SK-N-SH (cell line): ENCODE data around the gene FBXO42. TPM values are rescaled to one million over a fixed set of nuclear protein-coding genes. Genes with fewer than 3 reads are reported as not detected.

Experiments
- CTCF ChIA-PET: fragments of 300-600, 350-600 bp; formaldehyde crosslinking; extraction: SDS; loops from one replicate; lab custom pipeline; 2021; lab: Yijun Ruan, JAX
- POLR2A ChIA-PET: fragments of 350-600 bp; sonication (Branson Sonifier 250); formaldehyde crosslinking; extraction: SDS; loops from one replicate; lab custom pipeline; 2020; ENCODE audit warnings: antibody characterized with exemption, inconsistent platforms; lab: Yijun Ruan, JAX
- DNase-seq: peaks from one replicate; pipeline ENCODE4 v3.0.0; 2012
- H2AFZ ChIP-seq: fragments of 200-600 bp; sonication (generic); 2 replicates; pipeline ENCODE4 v1.8.1; 2016; ENCODE audit warnings: antibody characterized with exemption, mild to moderate bottlenecking, low read depth
- H3F3A ChIP-seq: fragments of 200-600 bp; sonication (generic); replicated peaks from 2 replicates; pipeline ENCODE3; 2016; ENCODE audit warnings: antibody characterized with exemption, mild to moderate bottlenecking; ENCODE audit not compliant: insufficient read depth
- H3K27ac ChIP-seq, 2 experiments: fragments of 200-500 bp in 1 of 2; fragments of 200-600 bp in 1 of 2; sonication (Bioruptor generic) in 1 of 2; sonication (generic), shearing (Covaris generic) in 1 of 2; 2 replicates each; pipeline versions ENCODE4 v1.5.1 to v1.6.1; 2014 to 2016; ENCODE audit warnings: low read depth in 2 of 2, inconsistent platforms in 1 of 2, low read length in 1 of 2, mild to moderate bottlenecking in 1 of 2, mixed read lengths in 1 of 2
- H3K27me3 ChIP-seq: fragments of 200-600 bp; sonication (generic), shearing (Covaris generic); 2 replicates; pipeline ENCODE4 v1.6.1; 2016; ENCODE audit warnings: mixed run types; ENCODE audit not compliant: insufficient read depth
- H3K36me3 ChIP-seq, 2 experiments: fragments of 200-500 bp in 1 of 2; fragments of 200-600 bp in 1 of 2; sonication (Bioruptor generic) in 1 of 2; sonication (generic) in 1 of 2; replicated peaks in 1 of 2; 2 replicates each; pipeline versions ENCODE3 to v1.5.1; 2014 to 2016; ENCODE audit warnings: low read length in 1 of 2, mild to moderate bottlenecking in 1 of 2; ENCODE audit not compliant: insufficient read depth in 2 of 2, control insufficient read depth in 1 of 2
- H3K4me1 ChIP-seq, 2 experiments: fragments of 200-500 bp in 1 of 2; fragments of 200-600 bp in 1 of 2; sonication (Bioruptor generic) in 1 of 2; sonication (generic), shearing (Covaris generic) in 1 of 2; 2 replicates each; pipeline versions ENCODE4 v1.5.1 to v1.6.1; 2014 to 2016; ENCODE audit warnings: low read depth in 1 of 2, low read length in 1 of 2, mixed run types in 1 of 2; ENCODE audit not compliant: insufficient read depth in 2 of 2, control insufficient read depth in 1 of 2
- H3K4me2 ChIP-seq: fragments of 200-600 bp; sonication (generic), shearing (Covaris generic); 2 replicates; pipeline ENCODE4 v1.6.1; 2017; ENCODE audit warnings: mixed run types
- H3K4me3 ChIP-seq, 2 experiments: fragments of 200-500 bp in 1 of 2; fragments of 200-600 bp in 1 of 2; sonication (Bioruptor generic) in 1 of 2; sonication (generic), shearing (Covaris generic) in 1 of 2; 2 replicates each; pipeline versions ENCODE4 v1.5.1 to v1.8.1; 2014 to 2016; ENCODE audit warnings: low read depth in 2 of 2, inconsistent platforms in 1 of 2, low read length in 1 of 2, mild to moderate bottlenecking in 1 of 2, mixed read lengths in 1 of 2, moderate library complexity in 1 of 2
- H3K79me2 ChIP-seq: fragments of 200-600 bp; sonication (generic); 2 replicates; pipeline ENCODE4 v1.8.1; 2017; ENCODE audit warnings: mild to moderate bottlenecking; ENCODE audit not compliant: insufficient read depth
- H3K9ac ChIP-seq: fragments of 200-600 bp; sonication (generic); 2 replicates; pipeline ENCODE4 v1.6.1; 2017; ENCODE audit warnings: mixed run types
- H3K9me2 ChIP-seq: fragments of 200-600 bp; sonication (generic); 2 replicates; pipeline ENCODE4 v1.6.1; 2017; ENCODE audit warnings: mixed run types
- H3K9me3 ChIP-seq: fragments of 200-600 bp; sonication (generic); 2 replicates; pipeline ENCODE4 v1.6.1; 2017; ENCODE audit warnings: mixed run types, mild to moderate bottlenecking, moderate library complexity
- H4K20me1 ChIP-seq: fragments of 200-600 bp; sonication (generic); 2 replicates; pipeline ENCODE4 v1.6.1; 2017; ENCODE audit warnings: mild to moderate bottlenecking, mixed run types; ENCODE audit not compliant: insufficient read depth
- CHD2 ChIP-seq: fragments of 150-350 bp; IDR thresholded peaks from 2 replicates; pipeline ENCODE4 v1.6.1; 2018; ENCODE audit warnings: low read length; ENCODE audit not compliant: partially characterized antibody
- ELF1 ChIP-seq: IDR thresholded peaks from 2 replicates; pipeline ENCODE4 v1.4.0; 2012
- EP300 ChIP-seq, 2 experiments: IDR thresholded peaks; 2 replicates each; pipeline versions ENCODE4 v1.4.0 to v1.6.1; 2012; ENCODE audit warnings: borderline replicate concordance in 1 of 2, low read depth in 1 of 2, low read length in 1 of 2
- FOSL2 ChIP-seq: IDR thresholded peaks from 2 replicates; pipeline ENCODE4 v1.4.0; 2012; ENCODE audit warnings: low read depth, mild to moderate bottlenecking, moderate library complexity, borderline replicate concordance
- GABPA ChIP-seq: IDR thresholded peaks from 2 replicates; pipeline ENCODE4 v1.4.0; 2012; ENCODE audit warnings: low read depth, mild to moderate bottlenecking
- GATA2 ChIP-seq: sonication (generic); formaldehyde crosslinking; IDR thresholded peaks from 2 replicates; pipeline ENCODE4 v1.5.0; 2020; ENCODE audit warnings: mild to moderate bottlenecking, missing genetic modification reagents
- IRF3 ChIP-seq: fragments of 150-350 bp; IDR thresholded peaks from 2 replicates; pipeline ENCODE4 v1.6.1; 2016; ENCODE audit warnings: mild to moderate bottlenecking, low read depth, low read length
- MEF2A ChIP-seq: IDR thresholded peaks from 2 replicates; pipeline ENCODE4 v1.4.0; 2012; ENCODE audit warnings: low read depth, borderline replicate concordance
- MXI1 ChIP-seq: IDR thresholded peaks from 2 replicates; pipeline ENCODE4 v1.6.1; 2012; ENCODE audit warnings: mild to moderate bottlenecking, low read depth, low read length, improper control_type of control experiment
- NRF1 ChIP-seq: IDR thresholded peaks from 2 replicates; pipeline ENCODE4 v1.6.1; 2012; ENCODE audit warnings: low read depth, mild to moderate bottlenecking, low read length
- RAD21 ChIP-seq: IDR thresholded peaks from 2 replicates; pipeline ENCODE4 v1.6.1; 2012; ENCODE audit warnings: mild to moderate bottlenecking, low read length
- RCOR1 ChIP-seq: fragments of 150-350 bp; IDR thresholded peaks from 2 replicates; pipeline ENCODE4 v1.6.1; 2017; ENCODE audit warnings: antibody characterized with exemption, low read length
- RXRA ChIP-seq: IDR thresholded peaks from 2 replicates; pipeline ENCODE4 v1.4.0; 2012; ENCODE audit warnings: low read depth, mild to moderate bottlenecking, borderline replicate concordance
- TCF12 ChIP-seq: IDR thresholded peaks from 2 replicates; pipeline ENCODE4 v1.4.0; 2012
- TEAD4 ChIP-seq: IDR thresholded peaks from 2 replicates; pipeline ENCODE4 v1.4.0; 2012; ENCODE audit warnings: mild to moderate bottlenecking, borderline replicate concordance; ENCODE audit not compliant: insufficient read depth
- USF1 ChIP-seq: IDR thresholded peaks from 2 replicates; pipeline ENCODE4 v1.4.0; 2012; ENCODE audit warnings: low read depth, borderline replicate concordance
- YY1 ChIP-seq: IDR thresholded peaks from 2 replicates; pipeline ENCODE4 v1.4.0; 2012; ENCODE audit warnings: low read depth, mild to moderate bottlenecking
- WGBS: methylation state at CpG from one replicate; pipeline ENCODE4 v1.1.6; 2017; ENCODE audit warnings: low lambda C conversion rate; 5-methylcytosine and 5-hydroxymethylcytosine counted together
- polyA plus RNA-seq, 3 experiments: library from polyadenylated mRNA; depleted of rRNA; stranded (reverse); fragments of >200 nt; gene quantifications; 2 replicates each; pipeline ENCODE4 v1.2.3, GENCODE V29; 2012
- TF ChIP-seq, protein P1 (sequence below): IDR thresholded peaks from 2 replicates; pipeline ENCODE4; 2012

Gene FBXO42
- polyA plus RNA-seq, 1 of the 3 experiments (the other 2 are of a cell fraction), result 8.6 TPM

GRCh38 chr1:16199700-16200099 lies 152.6 kb downstream of the FBXO42 start:
- no peaks in the 10 kb centered on the region for H3K9me2 ChIP-seq
- H3K9ac ChIP-seq, result no peak overlapping the region
- H3K27me3 ChIP-seq, result no peaks in the 10 kb centered on the region
- H3K36me3 ChIP-seq, result no peaks in the 10 kb centered on the region
- 89% methylated on average over 4 of the region's 4 CpGs for WGBS
- no peak overlapping the region for H2AFZ ChIP-seq
- no peak overlapping the region for H3K4me3 ChIP-seq
- ChIA-PET CTCF (interaction anchor here (0.6 to 4.6 kb wide), 6 partner anchors 8 to 126 kb away, joined by 3 to 17 read pairs (median 10); partner anchors contain the start of gene FAM131C), POLR2A (no interaction called here)
- H3K79me2 ChIP-seq, result no peaks in the 10 kb centered on the region
- no peaks in the 10 kb centered on the region for H3K9me3 ChIP-seq
- no peaks in the 10 kb centered on the region for H3F3A ChIP-seq
- H3K4me1 ChIP-seq, result no peaks in the 10 kb centered on the region; a peak in 1 of 4 replicates
- H3K27ac ChIP-seq, result no peak overlapping the region
- DNase-seq, result no peak
- TF ChIP-seq IRF3, result no peak
- no peak for TF ChIP-seq TEAD4
- TF ChIP-seq GABPA, result no peak
- TF ChIP-seq RCOR1, result no peak
- TF ChIP-seq, protein P1, sequence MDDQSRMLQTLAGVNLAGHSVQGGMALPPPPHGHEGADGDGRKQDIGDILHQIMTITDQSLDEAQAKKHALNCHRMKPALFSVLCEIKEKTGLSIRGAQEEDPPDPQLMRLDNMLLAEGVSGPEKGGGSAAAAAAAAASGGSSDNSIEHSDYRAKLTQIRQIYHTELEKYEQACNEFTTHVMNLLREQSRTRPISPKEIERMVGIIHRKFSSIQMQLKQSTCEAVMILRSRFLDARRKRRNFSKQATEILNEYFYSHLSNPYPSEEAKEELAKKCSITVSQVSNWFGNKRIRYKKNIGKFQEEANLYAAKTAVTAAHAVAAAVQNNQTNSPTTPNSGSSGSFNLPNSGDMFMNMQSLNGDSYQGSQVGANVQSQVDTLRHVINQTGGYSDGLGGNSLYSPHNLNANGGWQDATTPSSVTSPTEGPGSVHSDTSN, result no peak
- TF ChIP-seq EP300 (IDR thresholded peaks at IDR 0.05; ENCODE audit: borderline replicate concordance in 1 of 2, low read depth in 1 of 2, low read length in 1 of 2), result no peak
- TF ChIP-seq NRF1, result no peak
- TF ChIP-seq FOSL2, result no peak
- TF ChIP-seq TCF12, result no peak
- no peak for TF ChIP-seq RXRA
- TF ChIP-seq YY1, result no peak
- TF ChIP-seq USF1, result no peak
- no peak for TF ChIP-seq RAD21
- no peak for TF ChIP-seq MEF2A
- TF ChIP-seq ELF1, result no peak
- TF ChIP-seq GATA2 (CRISPR knock-in tag), result no peak
- no peaks in the 10 kb centered on the region for H4K20me1 ChIP-seq
- no peak overlapping the region for H3K4me2 ChIP-seq

- Histone ChIP-seq H3K9me2 (no peaks in the 10 kb centered on the region), H3K4me1 (no peaks in the 10 kb centered on the region; a peak in 1 of 4 replicates), H3K27ac (no peak overlapping the region), H3K36me3 (no peaks in the 10 kb centered on the region), H3F3A (no peaks in the 10 kb centered on the region), H3K9me3 (no peaks in the 10 kb centered on the region), H3K9ac (no peak overlapping the region), H4K20me1 (no peaks in the 10 kb centered on the region), H2AFZ (no peak overlapping the region), H3K4me2 (no peak overlapping the region), H3K79me2 (no peaks in the 10 kb centered on the region), H3K4me3 (no peak overlapping the region), H3K27me3 (no peaks in the 10 kb centered on the region)
- ChIA-PET POLR2A (no interaction called here), CTCF (interaction anchor here (0.6 to 4.6 kb wide), 4 partner anchors 10 to 125 kb away, joined by 3 to 17 read pairs (median 10); partner anchors contain the start of gene FAM131C)
- DNase-seq, result no peak
- WGBS, result 100% methylated on average over 1 of the region's 1 CpG
- no peak for TF ChIP-seq RCOR1
- TF ChIP-seq CHD2, result no peak
- no peak for TF ChIP-seq MXI1
These were observed 153.2 kb downstream of the FBXO42 start for GRCh38 chr1:16199157-16199501.
